ENCODE measurements around the gene TMEM156. TPM values are rescaled to one million over a fixed set of nuclear protein-coding genes. Genes with fewer than 3 reads are reported as not detected.

The TMEM156 gene
- total and polyA plus RNA-seq, 10 of the 15 experiments (the other 5 are each of a cell fraction or from before 2014, with no cell fraction given): 20.8 to 48.3 (median 32.7) TPM

- TF ChIP-seq SMC3 (IDR thresholded peaks at IDR 0.05; ENCODE audit: borderline replicate concordance, low read length) (no peak), ZNF24 (IDR thresholded peaks at IDR 0.05) (no peak), FOXK2 (IDR thresholded peaks at IDR 0.05) (no peak), RFX5 (IDR thresholded peaks at IDR 0.05; ENCODE audit: low read depth, low read length) (no peak), FOXM1 (IDR thresholded peaks at IDR 0.05; ENCODE audit: low read depth, low read length) (no peak), PBX3 (IDR thresholded peaks at IDR 0.05; ENCODE audit: insufficient replicate concordance, low read depth, low read length) (no peak), HCFC1 (IDR thresholded peaks at IDR 0.05; ENCODE audit: low read length) (no peak), EZH2 (IDR thresholded peaks at IDR 0.05; ENCODE audit: borderline replicate concordance, control insufficient read depth, low read depth, low read length) (no peak), KAT2A (conservative IDR thresholded peaks at IDR 0.05; ENCODE audit: control insufficient read depth, low read depth, low read length) (no peak), CREB1 (IDR thresholded peaks at IDR 0.05; ENCODE audit: low read depth) (peak; percentile 63), CEBPB (IDR thresholded peaks at IDR 0.05; ENCODE audit: borderline replicate concordance in 1 of 2, low read depth in 2 of 2, low read length in 2 of 2) (no peak), MAX (IDR thresholded peaks at IDR 0.05; ENCODE audit: low read depth, low read length) (no peak), PAX5 (IDR thresholded peaks at IDR 0.05; ENCODE audit: borderline replicate concordance, low read depth, low read length) (no peak), HDAC2 (IDR thresholded peaks at IDR 0.05) (no peak), MLLT1 (IDR thresholded peaks at IDR 0.05) (peak; percentile 28; the same call in 1 of the 2 replicates), LARP7 (IDR thresholded peaks at IDR 0.05) (no peak), ZNF622 (IDR thresholded peaks at IDR 0.05) (no peak), MYB (IDR thresholded peaks at IDR 0.05; ENCODE audit: borderline replicate concordance, low read depth, low read length) (no peak), NKRF (conservative IDR thresholded peaks at IDR 0.05) (no peak), NFYA (IDR thresholded peaks at IDR 0.05; ENCODE audit: borderline replicate concordance, low read depth, low read length) (no peak), ZNF384 (IDR thresholded peaks at IDR 0.05; ENCODE audit: borderline replicate concordance, low read depth, low read length) (no peak), MEF2A (IDR thresholded peaks at IDR 0.05; ENCODE audit: insufficient read depth, low read depth, low read length) (no peak), ZBED1 (IDR thresholded peaks at IDR 0.05; ENCODE audit: borderline replicate concordance) (no peak), HDGF (IDR thresholded peaks at IDR 0.05) (peak; percentile 75), CBFB (IDR thresholded peaks at IDR 0.05; ENCODE audit: low read depth) (no peak), IRF3 (IDR thresholded peaks at IDR 0.05) (no peak), GABPA (IDR thresholded peaks at IDR 0.05; ENCODE audit: low read depth) (no peak), ESRRA (IDR thresholded peaks at IDR 0.05; ENCODE audit: low read length) (no peak)
Measured at GRCh38 chr4:39044364-39044955, 12.3 kb upstream of the TMEM156 start (continued).

Measured in GM12878 (cell line).